Tibial nerve (tissue), 4 donors: ENCODE results near the gene C9orf50. TPM values are rescaled to one million over a fixed set of nuclear protein-coding genes. Genes with fewer than 3 reads are reported as not detected.

Experiments
- DNase-seq, 2 donors: peaks; one replicate each; pipeline ENCODE4 v3.0.0-alpha.2; 2019; ENCODE audit warnings: low spot score in 2 of 2
- H3K27ac ChIP-seq, 4 donors: fragments of 200-600 bp; sonication (generic) in 3 of 4; one replicate each; pipeline ENCODE4 v1.5.1; 2017 to 2019; ENCODE audit warnings: mild to moderate bottlenecking in 1 of 4
- H3K27me3 ChIP-seq, 2 donors: fragments of 200-600 bp; sonication (generic) in 1 of 2; one replicate each; pipeline versions ENCODE4 v1.5.1 to v1.6.0; 2017 to 2019
- H3K36me3 ChIP-seq, 3 donors: fragments of 200-600 bp; sonication (generic); one replicate each; pipeline ENCODE4 v1.5.1; 2018 to 2019
- H3K4me1 ChIP-seq, 4 donors: fragments of 200-600 bp; sonication (generic) in 3 of 4; one replicate each; pipeline ENCODE4 v1.5.1; 2017 to 2019
- H3K4me3 ChIP-seq, 4 donors: fragments of 200-600 bp; sonication (generic) in 3 of 4; one replicate each; pipeline ENCODE4 v1.5.1; 2017 to 2019; ENCODE audit warnings: mild to moderate bottlenecking in 1 of 4, moderate library complexity in 1 of 4
- H3K9me3 ChIP-seq, 4 donors: fragments of 200-600 bp; sonication (generic) in 3 of 4; one replicate each; pipeline ENCODE4 v1.5.1; 2017 to 2019
- CTCF ChIP-seq, 5 experiments: fragments of 200-600 bp in 3 of 5; fragments of 450-650 bp in 2 of 5; sonication (generic) in 3 of 5; IDR thresholded peaks; one replicate each; pipeline ENCODE4 v1.5.1; 2016 to 2019; ENCODE audit warnings: antibody characterized with exemption in 5 of 5, mild to moderate bottlenecking in 3 of 5, moderate library complexity in 2 of 5
- EP300 ChIP-seq, 2 donors: sonication (generic); formaldehyde crosslinking; IDR thresholded peaks; one replicate each; pipeline ENCODE4 v1.6.1; 2017; ENCODE audit warnings: antibody characterized with exemption in 2 of 2, mild to moderate bottlenecking in 1 of 2
- POLR2A ChIP-seq, 2 donors: fragments of 450-650 bp; IDR thresholded peaks; one replicate each; pipeline ENCODE4 v1.6.1; 2017; ENCODE audit warnings: antibody characterized with exemption in 2 of 2, mild to moderate bottlenecking in 2 of 2, moderate library complexity in 2 of 2
- WGBS, 2 donors: methylation state at CpG; one replicate each; pipeline ENCODE4 v1.1.5; 2018; 5-methylcytosine and 5-hydroxymethylcytosine counted together
- total RNA-seq, 4 donors: library from RNA; depleted of rRNA; stranded (reverse); fragments of >200 nt; gene quantifications; one replicate each; pipeline ENCODE4 v1.1.0, GENCODE V29; 2016

C9orf50 gene
- total RNA-seq, 4 donors from 2014 or later: 0.90 to 1.7 (median 1.3) TPM

GRCh38 chr9:129640086-129640870, 19.4 kb upstream of the C9orf50 start:
- peak overlapping the region in 1 of 4 donors; percentile 77 for H3K27ac ChIP-seq
- H3K9me3 ChIP-seq: no peaks in the 10 kb centered on the region
- peak overlapping the region in 2 of 4 donors; percentile 81 to 91 for H3K4me3 ChIP-seq
- no peak for TF ChIP-seq EP300 (IDR thresholded peaks at IDR 0.05)
- no peak for TF ChIP-seq POLR2A (IDR thresholded peaks at IDR 0.05)
- no peak for TF ChIP-seq CTCF (IDR thresholded peaks at IDR 0.05)
- H3K27me3 ChIP-seq: no peaks in the 10 kb centered on the region
- peaks cover 0 to 45% (median 23%) of the 10 kb centered on the region in 3 donors for H3K36me3 ChIP-seq
- WGBS, 2 donors: 61 to 75% methylated on average over 19 to 24 of the region's 25 CpGs
- no peak for DNase-seq
- H3K4me1 ChIP-seq: peaks cover 4 to 37% (median 21%) of the 10 kb centered on the region in 4 donors

- Histone ChIP-seq H3K27ac (peak overlapping the region in 1 of 4 donors; percentile 77), H3K9me3 (no peaks in the 10 kb centered on the region), H3K36me3 (peaks cover 0 to 50% (median 29%) of the 10 kb centered on the region in 3 donors), H3K4me1 (peaks cover 4 to 37% (median 21%) of the 10 kb centered on the region in 4 donors), H3K4me3 (no peak overlapping the region), H3K27me3 (no peaks in the 10 kb centered on the region)
- 63 to 70% methylated on average over 5 to 12 of the region's 12 CpGs for WGBS, 2 donors
- DNase-seq: no peak
- TF ChIP-seq POLR2A (IDR thresholded peaks at IDR 0.05) (no peak), EP300 (IDR thresholded peaks at IDR 0.05) (no peak), CTCF (IDR thresholded peaks at IDR 0.05) (no peak)
Measured at GRCh38 chr9:129639756-129640085, 18.8 kb upstream of the C9orf50 start.

- WGBS, 2 donors: 86 to 91% methylated on average over 9 to 17 of the region's 17 CpGs
Measured at GRCh38 chr9:129639034-129639630, 18.2 kb upstream of the C9orf50 start.

GRCh38 chr9:129637673-129638439, 17.0 kb upstream of the C9orf50 start:
- Histone ChIP-seq H3K27me3 (no peaks in the 10 kb centered on the region), H3K9me3 (no peaks in the 10 kb centered on the region), H3K4me1 (peaks cover 4 to 37% (median 21%) of the 10 kb centered on the region in 4 donors), H3K36me3 (peaks cover 0 to 69% (median 30%) of the 10 kb centered on the region in 3 donors), H3K4me3 (no peak overlapping the region), H3K27ac (no peak overlapping the region)
- DNase-seq: no peak
- 67 to 70% methylated on average over 26 of the region's 29 CpGs for WGBS, 2 donors
- TF ChIP-seq CTCF (IDR thresholded peaks at IDR 0.05) (no peak), EP300 (IDR thresholded peaks at IDR 0.05) (no peak), POLR2A (IDR thresholded peaks at IDR 0.05) (no peak)

More at GRCh38 chr9:129639034-129639630, 18.2 kb upstream of the C9orf50 start:
- Histone ChIP-seq H3K27ac (no peak overlapping the region), H3K27me3 (no peaks in the 10 kb centered on the region), H3K36me3 (peaks cover 0 to 56% (median 30%) of the 10 kb centered on the region in 3 donors), H3K4me1 (peaks cover 4 to 37% (median 21%) of the 10 kb centered on the region in 4 donors), H3K4me3 (no peak overlapping the region), H3K9me3 (no peaks in the 10 kb centered on the region)
- TF ChIP-seq CTCF (IDR thresholded peaks at IDR 0.05): no peak
- no peak for TF ChIP-seq POLR2A (IDR thresholded peaks at IDR 0.05)
- TF ChIP-seq EP300 (IDR thresholded peaks at IDR 0.05): no peak
- DNase-seq: no peak
